Dermis microvascular lymphatic vessel endothelial cell (primary cell): ENCODE results near the gene RASGRP1. TPM values are rescaled to one million over a fixed set of nuclear protein-coding genes. Genes with fewer than 3 reads are reported as not detected.

ENCODE experiments used
- DNase-seq, 2 donors: peaks; one replicate each; pipeline versions ENCODE4 v3.0.0 to v3.0.0-alpha.2; 2010; ENCODE audit warnings: low read depth in 2 of 2
- total RNA-seq: library from RNA; depleted of rRNA; stranded (reverse); fragments of >200 nt; gene quantifications from 2 replicates; pipeline ENCODE4 v1.2.1, GENCODE V29; 2014

Gene RASGRP1
- total RNA-seq, 1 donor from 2014 or later = 0.26 TPM

GRCh38 chr15:38538328-38539007 lies 26.1 kb downstream of the RASGRP1 start:
- no peak for DNase-seq

- no peak for DNase-seq
These were observed 28.4 kb downstream of the RASGRP1 start for GRCh38 chr15:38536201-38536676.

- DNase-seq = no peak
These were observed 29.0 kb downstream of the RASGRP1 start for GRCh38 chr15:38535491-38536200.

- no peak for DNase-seq
These were observed 29.9 kb downstream of the RASGRP1 start for GRCh38 chr15:38534691-38535090.

GRCh38 chr15:38533926-38534325 lies 30.7 kb downstream of the RASGRP1 start:
- DNase-seq = no peak

GRCh38 chr15:38533416-38533915 lies 31.1 kb downstream of the RASGRP1 start:
- no peak for DNase-seq

GRCh38 chr15:38532728-38533127 lies 31.9 kb downstream of the RASGRP1 start:
- no peak for DNase-seq

GRCh38 chr15:38531509-38531908 lies 33.1 kb downstream of the RASGRP1 start:
- no peak for DNase-seq

GRCh38 chr15:38530113-38530512 lies 34.5 kb downstream of the RASGRP1 start:
- DNase-seq = no peak

- DNase-seq = peak in 1 of 2 donors; percentile 15
These were observed 36.3 kb downstream of the RASGRP1 start for GRCh38 chr15:38528294-38528693.

- no peak for DNase-seq
These were observed 38.5 kb downstream of the RASGRP1 start for GRCh38 chr15:38526158-38526557.

GRCh38 chr15:38525489-38525888 lies 39.1 kb downstream of the RASGRP1 start:
- DNase-seq = no peak

GRCh38 chr15:38524156-38524555 lies 40.5 kb downstream of the RASGRP1 start:
- no peak for DNase-seq

- no peak for DNase-seq
These were observed 41.7 kb downstream of the RASGRP1 start for GRCh38 chr15:38522922-38523321.

- peak in 1 of 2 donors; percentile 3 for DNase-seq
These were observed 43.3 kb downstream of the RASGRP1 start for GRCh38 chr15:38521316-38521715.

GRCh38 chr15:38520035-38520434 lies 44.6 kb downstream of the RASGRP1 start:
- DNase-seq = no peak

- no peak for DNase-seq
These were observed 46.5 kb downstream of the RASGRP1 start for GRCh38 chr15:38518084-38518483.

- no peak for DNase-seq
These were observed 47.2 kb downstream of the RASGRP1 start for GRCh38 chr15:38517312-38517975.

GRCh38 chr15:38516626-38517025 lies 48.0 kb downstream of the RASGRP1 start:
- no peak for DNase-seq

GRCh38 chr15:38514601-38515000 lies 50.0 kb downstream of the RASGRP1 start:
- peak in 1 of 2 donors; percentile 38 for DNase-seq

GRCh38 chr15:38512901-38513300 lies 51.7 kb downstream of the RASGRP1 start:
- DNase-seq = no peak

GRCh38 chr15:38509152-38509551 lies 55.5 kb downstream of the RASGRP1 start:
- no peak for DNase-seq
